IMR-90 (cell line): Measurements from ENCODE around the gene HOXD8. TPM values are rescaled to one million over a fixed set of nuclear protein-coding genes. Genes with fewer than 3 reads are reported as not detected.

ENCODE experiments used
- ATAC-seq: fragments of 200-7000 bp; cut with Tn5 transposase; 2 replicates; pipeline ENCODE4 v1.9.1; 2020; ENCODE audit warnings: low read depth, mild to moderate bottlenecking, moderate library complexity
- BruUV-seq: library from RNA; stranded (reverse); fragments of 400-500 nt; replicated peaks from 2 replicates; lab custom pipeline; 2021; lab: Mats Ljungman, UMichigan
- CTCF ChIA-PET: fragments of 300-600 bp; formaldehyde crosslinking; extraction: SDS; loops from one replicate; lab custom pipeline; 2021; ENCODE audit warnings: antibody characterized with exemption; lab: Yijun Ruan, JAX
- POLR2A ChIA-PET: fragments of 300-600 bp; sonication (Branson Sonifier 250); formaldehyde crosslinking; loops from one replicate; lab custom pipeline; 2022; ENCODE audit warnings: antibody characterized with exemption; ENCODE audit not compliant: unreplicated experiment; lab: Charles Lee
- DNase-seq: peaks from one replicate; pipeline ENCODE4 v3.0.0; 2013
- H2AFZ ChIP-seq: replicated peaks from 2 replicates; pipeline ENCODE3; 2013; ENCODE audit warnings: low read length, mild to moderate bottlenecking; ENCODE audit not compliant: poor library complexity
- H2AK5ac ChIP-seq: 2 replicates; pipeline ENCODE4 v1.6.1; 2013; ENCODE audit warnings: low read depth, low read length, inconsistent platforms
- H2AK9ac ChIP-seq: replicated peaks from 2 replicates; pipeline ENCODE3; 2013; ENCODE audit warnings: mild to moderate bottlenecking, low read depth, low read length, moderate library complexity; ENCODE audit not compliant: poor library complexity
- H2BK120ac ChIP-seq: 2 replicates; pipeline ENCODE4 v1.6.1; 2013; ENCODE audit warnings: low read depth, low read length, inconsistent platforms
- H2BK15ac ChIP-seq: 3 replicates; pipeline ENCODE4 v1.6.1; 2013; ENCODE audit warnings: low read depth, low read length, inconsistent platforms
- H2BK20ac ChIP-seq: 2 replicates; pipeline ENCODE4 v1.6.1; 2013; ENCODE audit warnings: low read depth, mild to moderate bottlenecking, inconsistent platforms, low read length, moderate library complexity
- H2BK5ac ChIP-seq: 2 replicates; pipeline ENCODE4 v1.6.1; 2013; ENCODE audit warnings: mild to moderate bottlenecking, low read depth, low read length, inconsistent platforms; ENCODE audit not compliant: poor library complexity, severe bottlenecking
- H3K14ac ChIP-seq: replicated peaks from 2 replicates; pipeline ENCODE4 v1.6.1; 2013; ENCODE audit warnings: low read depth, low read length, inconsistent platforms
- H3K18ac ChIP-seq: 2 replicates; pipeline ENCODE4 v1.6.1; 2013; ENCODE audit warnings: low read depth, low read length, control low read depth
- H3K23ac ChIP-seq: 2 replicates; pipeline ENCODE4 v1.6.1; 2013; ENCODE audit warnings: low read depth, low read length, inconsistent platforms
- H3K27ac ChIP-seq: 2 replicates; pipeline ENCODE4 v1.5.1; 2013; ENCODE audit warnings: mild to moderate bottlenecking, control low read depth, low read length; ENCODE audit not compliant: insufficient read depth
- H3K27me3 ChIP-seq: 2 replicates; pipeline ENCODE4 v1.6.1; 2013; ENCODE audit warnings: low read length; ENCODE audit not compliant: control insufficient read depth, insufficient read depth
- H3K36me3 ChIP-seq: 2 replicates; pipeline ENCODE4 v1.6.1; 2013; ENCODE audit warnings: low read length, mixed read lengths; ENCODE audit not compliant: control insufficient read depth, insufficient read depth
- H3K4ac ChIP-seq: 2 replicates; pipeline ENCODE4 v1.6.1; 2013; ENCODE audit warnings: low read depth, low read length, inconsistent platforms
- H3K4me1 ChIP-seq: 2 replicates; pipeline ENCODE4 v1.6.1; 2013; ENCODE audit warnings: low read length, mixed read lengths; ENCODE audit not compliant: control insufficient read depth, insufficient read depth
- H3K4me2 ChIP-seq: 2 replicates; pipeline ENCODE4 v1.6.1; 2013; ENCODE audit warnings: low read depth, mild to moderate bottlenecking, control low read depth, low read length, moderate library complexity
- H3K4me3 ChIP-seq: 2 replicates; pipeline ENCODE4 v1.5.1; 2013; ENCODE audit warnings: low read depth, mild to moderate bottlenecking, control low read depth, low read length, moderate library complexity; ENCODE audit not compliant: insufficient read depth
- H3K56ac ChIP-seq: 2 replicates; pipeline ENCODE4 v1.6.1; 2013; ENCODE audit warnings: low read length, inconsistent platforms; ENCODE audit not compliant: insufficient read depth; ENCODE audit errors: extremely low read depth
- H3K79me1 ChIP-seq, 2 experiments: 2 replicates each; pipeline ENCODE4 v1.6.1; 2013; ENCODE audit warnings: low read length in 2 of 2, inconsistent platforms in 1 of 2, low read depth in 1 of 2
- H3K9ac ChIP-seq: 2 replicates; pipeline ENCODE4 v1.6.1; 2013; ENCODE audit warnings: low read depth, low read length, control low read depth
- H3K9me1 ChIP-seq: 2 replicates; pipeline ENCODE4 v1.6.1; 2013; ENCODE audit warnings: low read length, inconsistent platforms; ENCODE audit not compliant: insufficient read depth
- H3K9me3 ChIP-seq: 2 replicates; pipeline ENCODE4 v1.6.1; 2013; ENCODE audit warnings: low read length; ENCODE audit not compliant: control insufficient read depth, insufficient read depth
- H4K20me1 ChIP-seq: 2 replicates; pipeline ENCODE4 v1.6.1; 2013; ENCODE audit warnings: low read length, inconsistent platforms; ENCODE audit not compliant: insufficient read depth
- H4K5ac ChIP-seq: 2 replicates; pipeline ENCODE4 v1.6.1; 2013; ENCODE audit warnings: mild to moderate bottlenecking, low read depth, low read length, control low read depth
- H4K8ac ChIP-seq, 2 experiments: 2 replicates each; pipeline ENCODE4 v1.6.1; 2013; ENCODE audit warnings: low read depth in 2 of 2, low read length in 2 of 2, control low read depth in 1 of 2, inconsistent platforms in 1 of 2
- H4K91ac ChIP-seq: 2 replicates; pipeline ENCODE4 v1.6.1; 2013; ENCODE audit warnings: low read depth, low read length, inconsistent platforms; ENCODE audit not compliant: insufficient read depth
- BHLHE40 ChIP-seq: fragments of 150-350 bp; IDR thresholded peaks from 2 replicates; pipeline ENCODE4 v1.6.1; 2016; ENCODE audit warnings: mild to moderate bottlenecking, low read depth, low read length
- CHD1 ChIP-seq: IDR thresholded peaks from 2 replicates; pipeline ENCODE4 v1.6.1; 2012; ENCODE audit warnings: low read depth, low read length, improper control_type of control experiment
- FOS ChIP-seq: fragments of 150-350 bp; IDR thresholded peaks from 2 replicates; pipeline ENCODE4 v1.6.1; 2016; ENCODE audit warnings: low read depth, low read length
- MAFK ChIP-seq: IDR thresholded peaks from 2 replicates; pipeline ENCODE4 v1.6.1; 2012; ENCODE audit warnings: low read depth, low read length, improper control_type of control experiment
- NFE2L2 ChIP-seq: fragments of 150-350 bp; IDR thresholded peaks from 2 replicates; pipeline ENCODE4 v1.6.1; 2016; ENCODE audit warnings: low read depth, mild to moderate bottlenecking, low read length
- POLR2A ChIP-seq: IDR thresholded peaks from 2 replicates; pipeline ENCODE4 v1.6.1; 2012; ENCODE audit warnings: mild to moderate bottlenecking, low read depth, low read length
- WGBS, 2 experiments: methylation state at CpG; one replicate each; pipeline versions ENCODE4 v1.1.5 to v1.1.7; 2013; ENCODE audit warnings: missing lambda C conversion rate in 2 of 2; ENCODE audit not compliant: insufficient read length in 1 of 2; ENCODE audit errors: extremely low coverage in 2 of 2; 5-methylcytosine and 5-hydroxymethylcytosine counted together
- dilution Hi-C: fragments of 300-500 bp; cut with HindIII; formaldehyde crosslinking; loops from one replicate; pipeline ENCODE4 v1.14.3; 2018; ENCODE audit warnings: low sequenced_read_pairs; ENCODE audit not compliant: unreplicated experiment
- in situ Hi-C: fragments of 300-500 bp; cut with MboI; formaldehyde crosslinking; loops from 3 replicates; pipeline ENCODE4 v1.14.3; 2019; ENCODE audit warnings: low sequenced_read_pairs, inconsistent platforms, mixed read lengths
- intact Hi-C: fragments of 100-400 bp; cut with micrococcal nuclease; formaldehyde crosslinking; loops from 2 replicates; pipeline ENCODE4 v1.10.0; 2022
- polyA plus RNA-seq, 3 experiments: library from polyadenylated mRNA; depleted of rRNA; stranded (reverse); fragments of >200 nt; gene quantifications; 2 replicates each; pipeline ENCODE4 v1.2.3, GENCODE V29; 2012; ENCODE audit warnings: low replicate concordance in 1 of 3
- total RNA-seq: library from RNA; depleted of rRNA; stranded (reverse); fragments of >200 nt; gene quantifications from 2 replicates; pipeline ENCODE4 v1.2.3, GENCODE V29; 2012
- TF ChIP-seq, protein P1 (sequence below): fragments of 150-350 bp; IDR thresholded peaks from 2 replicates; pipeline ENCODE4 v1.6.1; 2017; ENCODE audit warnings: mild to moderate bottlenecking, antibody characterized with exemption, low read length, low read depth

The HOXD8 gene
- total and polyA plus RNA-seq, 2 of the 4 experiments (the other 2 are of a cell fraction) = not detected

DNA sequence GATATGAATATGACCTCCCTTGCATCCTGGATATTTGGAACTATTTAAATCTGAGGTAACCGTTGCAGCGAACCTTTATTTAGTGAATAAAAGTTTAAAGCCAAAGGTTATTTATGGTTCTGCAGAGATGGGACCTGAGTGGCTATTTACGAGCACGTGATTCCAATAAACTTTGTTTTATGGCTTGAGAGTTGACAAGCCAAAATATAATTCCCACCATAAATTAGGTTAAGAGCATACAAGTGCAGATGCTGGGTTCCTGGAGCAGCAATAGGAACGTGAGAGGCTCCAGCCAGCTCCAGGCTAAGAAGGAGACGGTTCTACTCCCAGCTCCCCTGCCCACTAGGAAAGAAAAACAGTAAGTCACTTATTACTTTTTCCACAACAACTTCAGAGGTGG is 16.6 kb downstream of the HOXD8 start:
- no peak overlapping the region for H3K27ac ChIP-seq
- peaks cover 72% of the 10 kb centered on the region for H3K27me3 ChIP-seq
- no peak overlapping the region for H2AFZ ChIP-seq
- no peaks in the 10 kb centered on the region for H3K79me1 ChIP-seq
- H4K8ac ChIP-seq = no peak overlapping the region
- no peaks in the 10 kb centered on the region for H3K36me3 ChIP-seq
- no peak overlapping the region for H3K56ac ChIP-seq
- ChIA-PET POLR2A (no interaction called here), CTCF (interaction anchor here (1.8 kb wide), 1 partner anchor 309 kb away, joined by 7 read pairs; no protein-coding TSS in a partner anchor)
- H3K18ac ChIP-seq = no peak overlapping the region
- no peak overlapping the region for H4K91ac ChIP-seq
- DNase-seq (no peak), ATAC-seq (no peak)
- WGBS, 2 experiments = no CpG with 5 or more reads among the region's 6 CpGs
- no TSS peak for BruUV-seq
- peaks cover 3% of the 10 kb centered on the region; the same call in 1 of the 2 replicates for H3K9me3 ChIP-seq
- H3K4me1 ChIP-seq = no peaks in the 10 kb centered on the region
- H2BK20ac ChIP-seq = no peak overlapping the region
- intact Hi-C loops = no loop called here
- no peak overlapping the region for H3K14ac ChIP-seq
- H4K5ac ChIP-seq = no peak overlapping the region
- no peak overlapping the region for H2AK5ac ChIP-seq
- TF ChIP-seq CHD1 = no peak
- TF ChIP-seq FOS = no peak
- no peak for TF ChIP-seq BHLHE40
- TF ChIP-seq MAFK = no peak
- TF ChIP-seq, protein P1, sequence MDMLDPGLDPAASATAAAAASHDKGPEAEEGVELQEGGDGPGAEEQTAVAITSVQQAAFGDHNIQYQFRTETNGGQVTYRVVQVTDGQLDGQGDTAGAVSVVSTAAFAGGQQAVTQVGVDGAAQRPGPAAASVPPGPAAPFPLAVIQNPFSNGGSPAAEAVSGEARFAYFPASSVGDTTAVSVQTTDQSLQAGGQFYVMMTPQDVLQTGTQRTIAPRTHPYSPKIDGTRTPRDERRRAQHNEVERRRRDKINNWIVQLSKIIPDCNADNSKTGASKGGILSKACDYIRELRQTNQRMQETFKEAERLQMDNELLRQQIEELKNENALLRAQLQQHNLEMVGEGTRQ = no peak
- TF ChIP-seq NFE2L2 = no peak
- no peak for TF ChIP-seq POLR2A
- no peak overlapping the region for H3K4me3 ChIP-seq
- in situ Hi-C loops = no loop called here
- no peak overlapping the region for H2BK120ac ChIP-seq
- H3K9me1 ChIP-seq = no peaks in the 10 kb centered on the region
- no peak overlapping the region for H2BK5ac ChIP-seq
- no peak overlapping the region for H2BK15ac ChIP-seq
- H2AK9ac ChIP-seq = no peak overlapping the region
- no peaks in the 10 kb centered on the region for H4K20me1 ChIP-seq
- dilution Hi-C loops = no loop called here
- no peak overlapping the region for H3K4me2 ChIP-seq
- no peak overlapping the region for H3K9ac ChIP-seq
- H3K4ac ChIP-seq = no peak overlapping the region
- no peak overlapping the region for H3K23ac ChIP-seq
